HL-60 (cell line): ENCODE data around the gene MAS1.

Experiments used
- CTCF ChIP-seq: IDR thresholded peaks from one replicate; pipeline ENCODE4 v1.5.1; 2011; ENCODE audit warnings: low read length, control low read depth, inconsistent platforms; ENCODE audit not compliant: insufficient read depth
- REST ChIP-seq: IDR thresholded peaks from 2 replicates; pipeline ENCODE4 v1.6.1; 2012; ENCODE audit warnings: low read depth; ENCODE audit not compliant: insufficient replicate concordance

- TF ChIP-seq CTCF (no peak), REST (no peak)
Observed at GRCh38 chr6:159842035-159842434, 48.8 kb upstream of the MAS1 start.
